GM12801 (cell line): Measurements from ENCODE around the gene PFDN2.

Experiments used
- CTCF ChIP-seq: IDR thresholded peaks from one replicate; pipeline ENCODE4 v1.5.1; 2011; ENCODE audit warnings: control low read depth; ENCODE audit not compliant: insufficient read length; ENCODE audit errors: extremely low read depth

Gene PFDN2

GRCh38 chr1:161068306-161069234 is 49.3 kb downstream of the PFDN2 start:
- TF ChIP-seq CTCF, result no peak

DNA sequence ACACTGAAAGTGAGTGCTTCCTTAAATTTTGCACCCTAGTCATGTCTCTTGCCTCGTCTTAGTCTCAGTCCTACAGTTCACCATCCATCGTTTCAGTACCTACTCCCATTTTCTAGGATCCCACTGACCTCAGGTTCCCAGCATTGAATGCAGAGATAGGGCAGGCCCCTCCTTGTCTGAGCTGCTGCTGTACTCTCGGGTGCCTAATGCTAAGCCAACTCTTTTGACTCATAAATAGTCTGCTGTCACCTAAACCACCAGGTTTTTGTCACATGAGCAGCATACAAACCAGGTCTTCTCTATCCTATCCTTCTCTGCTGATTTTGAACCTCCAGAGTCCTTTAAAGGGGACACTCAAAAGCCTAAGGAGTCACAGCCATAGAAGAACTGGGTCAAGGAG is 51.1 kb downstream of the PFDN2 start:
- no peak for TF ChIP-seq CTCF

DNA sequence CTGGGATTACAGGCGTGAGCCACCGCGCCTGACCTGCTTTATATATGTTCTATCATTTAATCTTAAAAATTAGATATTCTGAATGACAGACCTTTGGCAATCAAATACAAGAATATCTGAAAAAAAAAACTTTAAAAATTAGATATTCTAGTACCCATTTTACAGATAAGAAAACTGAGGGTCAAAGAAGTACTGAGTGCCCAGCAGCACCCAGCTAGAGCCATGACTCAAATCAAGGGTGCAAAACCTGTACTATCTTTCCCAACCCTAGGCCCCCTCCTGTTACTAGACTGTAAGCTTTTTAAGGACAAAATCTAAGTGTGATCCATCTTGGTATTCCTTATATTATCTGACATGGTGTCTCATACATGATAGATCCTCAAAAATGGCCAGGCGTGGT is 56.4 kb downstream of the PFDN2 start:
- TF ChIP-seq CTCF, result no peak

GRCh38 chr1:161059293-161059692 is 58.5 kb downstream of the PFDN2 start:
- TF ChIP-seq CTCF, result no peak

DNA sequence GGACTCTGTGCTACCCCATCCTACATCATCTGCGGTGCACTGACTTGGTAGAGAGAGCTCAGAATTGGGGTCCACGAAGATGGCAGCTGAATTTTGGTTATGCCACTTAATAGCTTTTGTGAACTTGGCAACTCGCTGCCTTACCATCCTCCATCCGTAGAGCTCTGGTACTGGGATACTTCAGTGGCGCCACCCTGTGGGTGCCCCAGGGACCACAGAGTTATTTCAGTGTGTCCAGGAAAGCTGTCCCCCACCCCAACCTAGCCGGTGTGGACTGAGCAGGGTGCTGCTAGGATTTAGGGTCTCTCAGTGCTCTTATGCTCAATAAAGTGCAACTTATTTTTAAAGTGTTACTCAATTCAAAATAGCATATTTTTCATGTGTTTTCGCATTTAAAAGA is 63.0 kb downstream of the PFDN2 start:
- no peak for TF ChIP-seq CTCF

- TF ChIP-seq CTCF, result no peak
These were observed 63.6 kb downstream of the PFDN2 start for GRCh38 chr1:161054232-161054631.

DNA sequence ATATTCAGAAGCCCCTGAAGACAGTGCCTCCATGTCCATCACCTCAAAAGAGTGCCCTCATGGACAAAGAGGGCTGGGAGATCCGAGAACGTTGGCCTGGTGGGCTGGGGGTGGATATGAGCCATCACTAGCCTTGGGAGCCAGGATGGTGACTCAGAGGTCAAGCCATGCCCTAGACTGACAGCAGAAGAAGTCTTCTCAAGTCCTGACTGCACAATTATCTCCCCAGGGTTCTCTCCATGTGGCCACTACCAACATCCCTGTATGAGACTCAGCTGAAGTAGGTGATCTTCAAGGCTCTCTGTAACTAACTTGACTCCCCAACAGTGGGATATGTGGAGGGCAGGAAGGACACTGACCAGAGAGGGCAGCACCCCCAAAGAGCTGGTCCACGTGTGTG is 64.9 kb downstream of the PFDN2 start:
- TF ChIP-seq CTCF, result no peak
